Activated T-helper 2 cell treated with anti-CD3 and anti-CD28 coated beads, Interferon-gamma antibody, Interleukin-2, Interleukin-4, amounts not matched to agents 10 μg/mL and 5 μg/mL and 100 μg/mL, durations not matched to agents 14 hours and 24 hours and 36 hours (primary cell): ENCODE measurements around the gene C11orf24. TPM values are rescaled to one million over a fixed set of nuclear protein-coding genes. Genes with fewer than 3 reads are reported as not detected.
A peak's percentile ranks its signal among the peaks of the same experiment; 100 is the strongest.
"Not testable (repeated sequence)": the region's sequence is repeated elsewhere in the genome, so short reads cannot be mapped to it uniquely, and the experiment has no call there.

Source experiments
- DNase-seq: peaks from one replicate; pipeline ENCODE4 v3.0.0; 2021; ENCODE audit warnings: low spot score
- H3K27ac Mint-ChIP-seq: one replicate; pipeline ENCODE4 v1.8.0; 2021; ENCODE audit warnings: mixed read lengths
- H3K27me3 Mint-ChIP-seq: one replicate; pipeline ENCODE4 v1.8.0; 2021; ENCODE audit warnings: low read depth, mixed read lengths
- H3K36me3 Mint-ChIP-seq: one replicate; pipeline ENCODE4 v1.8.0; 2021; ENCODE audit warnings: low read depth, mixed read lengths
- H3K4me1 Mint-ChIP-seq: one replicate; pipeline ENCODE4 v1.8.0; 2021; ENCODE audit warnings: low read depth, mixed read lengths
- H3K4me3 Mint-ChIP-seq: one replicate; pipeline ENCODE4 v1.8.0; 2021; ENCODE audit warnings: low read depth, mild to moderate bottlenecking, moderate library complexity, mixed read lengths
- H3K9me3 Mint-ChIP-seq: one replicate; pipeline ENCODE4 v1.8.0; 2021; ENCODE audit warnings: mixed read lengths
- intact Hi-C: fragments of 100-400 bp; cut with micrococcal nuclease; formaldehyde crosslinking; loops from one replicate; pipeline ENCODE4 v1.15.1; 2023
- total RNA-seq: library from RNA; stranded (reverse); gene quantifications from 2 replicates; pipeline ENCODE4 v1.2.3, GENCODE V29; 2022

Gene C11orf24
- total RNA-seq, 1 donor from 2014 or later, result 32.7 TPM

- H3K9me3 Mint-ChIP-seq, H3K36me3 Mint-ChIP-seq, intact Hi-C loops, H3K4me1 Mint-ChIP-seq, H3K4me3 Mint-ChIP-seq, H3K27me3 Mint-ChIP-seq, H3K27ac Mint-ChIP-seq, DNase-seq: not testable (repeated sequence)
Measured at GRCh38 chr11:68243847-68244246, 27.9 kb downstream of the C11orf24 start.

- peaks cover under 1% of the 10 kb centered on the region for H3K9me3 Mint-ChIP-seq
- intact Hi-C loops, result no loop called here
- no peaks in the 10 kb centered on the region for H3K36me3 Mint-ChIP-seq
- H3K4me3 Mint-ChIP-seq, result no peak overlapping the region
- H3K27me3 Mint-ChIP-seq, result peaks cover 5% of the 10 kb centered on the region
- H3K27ac Mint-ChIP-seq, result no peak overlapping the region
- H3K4me1 Mint-ChIP-seq, result no peaks in the 10 kb centered on the region
- no peak for DNase-seq
Measured at GRCh38 chr11:68242616-68243015, 29.2 kb downstream of the C11orf24 start.

DNA sequence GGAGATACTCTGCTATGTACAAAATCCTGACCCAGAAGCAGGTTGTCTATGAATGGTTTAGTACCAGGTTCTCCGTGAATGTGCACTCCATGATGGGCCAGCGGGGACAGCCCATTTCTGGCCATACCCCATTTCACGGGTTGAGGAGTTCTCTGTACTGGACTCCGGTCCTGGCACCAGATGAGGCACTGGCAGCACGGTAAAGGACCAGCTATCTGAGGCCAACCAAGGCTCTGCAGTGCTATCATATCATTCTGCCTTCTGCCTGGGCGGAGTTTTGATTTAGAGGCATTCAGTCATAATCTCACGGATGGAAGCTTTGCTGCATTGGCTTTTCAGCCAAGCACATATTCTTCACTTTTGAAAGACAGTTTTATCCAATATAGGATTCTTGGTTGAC is 40.2 kb downstream of the C11orf24 start:
- Mint-ChIP-seq H3K27ac (no peak overlapping the region), H3K36me3 (peaks cover 7% of the 10 kb centered on the region)
- intact Hi-C loops, result no loop called here

GRCh38 chr11:68229601-68230000 is 42.2 kb downstream of the C11orf24 start:
- H3K36me3 Mint-ChIP-seq, result peaks cover 7% of the 10 kb centered on the region
- peaks cover 26% of the 10 kb centered on the region for H3K9me3 Mint-ChIP-seq
- H3K27ac Mint-ChIP-seq, result no peak overlapping the region
- no peak overlapping the region for H3K4me3 Mint-ChIP-seq
- intact Hi-C loops, result no loop called here
- peaks cover 7% of the 10 kb centered on the region for H3K27me3 Mint-ChIP-seq
- no peaks in the 10 kb centered on the region for H3K4me1 Mint-ChIP-seq
- no peak for DNase-seq

More for the DNA sequence above, 40.2 kb downstream of the C11orf24 start:
- H3K4me1 Mint-ChIP-seq, result no peaks in the 10 kb centered on the region
- DNase-seq, result no peak
- H3K9me3 Mint-ChIP-seq, result peaks cover 26% of the 10 kb centered on the region
- no peak overlapping the region for H3K4me3 Mint-ChIP-seq
- peaks cover 7% of the 10 kb centered on the region for H3K27me3 Mint-ChIP-seq

- peaks cover 26% of the 10 kb centered on the region for H3K9me3 Mint-ChIP-seq
- peaks cover 7% of the 10 kb centered on the region for H3K36me3 Mint-ChIP-seq
- DNase-seq, result no peak
- H3K27ac Mint-ChIP-seq, result no peak overlapping the region
- no peak overlapping the region for H3K4me3 Mint-ChIP-seq
- intact Hi-C loops, result no loop called here
- H3K27me3 Mint-ChIP-seq, result no peaks in the 10 kb centered on the region
- H3K4me1 Mint-ChIP-seq, result no peaks in the 10 kb centered on the region
Measured at GRCh38 chr11:68226421-68226820, 45.4 kb downstream of the C11orf24 start.

DNA sequence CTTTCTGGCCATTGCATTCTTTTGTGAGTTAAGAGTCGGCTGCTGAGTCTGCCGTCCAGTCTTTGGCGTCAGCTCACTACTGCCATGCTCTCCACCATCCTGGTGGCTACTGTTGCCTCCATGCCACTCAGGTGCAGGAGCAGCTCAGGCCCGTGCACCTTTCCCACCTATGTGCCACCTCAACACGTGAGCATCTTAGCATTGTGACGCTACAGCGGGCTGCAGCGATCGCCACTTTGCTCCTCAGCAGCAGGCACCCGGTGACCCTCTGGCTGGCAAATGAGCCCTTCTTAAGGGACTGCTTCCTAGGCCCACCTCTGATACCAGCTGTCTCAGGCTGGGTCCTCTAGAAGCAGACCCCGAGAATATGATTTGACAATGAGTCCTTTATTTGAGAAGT is 47.2 kb downstream of the C11orf24 start:
- intact Hi-C loops, result no loop called here
- no peak overlapping the region for H3K4me3 Mint-ChIP-seq
- no peaks in the 10 kb centered on the region for H3K4me1 Mint-ChIP-seq
- H3K36me3 Mint-ChIP-seq, result peaks cover 7% of the 10 kb centered on the region
- peaks cover 19% of the 10 kb centered on the region for H3K9me3 Mint-ChIP-seq
- no peak overlapping the region for H3K27ac Mint-ChIP-seq
- DNase-seq, result no peak
- peaks cover 6% of the 10 kb centered on the region for H3K27me3 Mint-ChIP-seq

- no peak for DNase-seq
- H3K27ac Mint-ChIP-seq, result no peak overlapping the region
- H3K4me3 Mint-ChIP-seq, result no peak overlapping the region
- peaks cover 7% of the 10 kb centered on the region for H3K9me3 Mint-ChIP-seq
- H3K27me3 Mint-ChIP-seq, result peaks cover 7% of the 10 kb centered on the region
- no peaks in the 10 kb centered on the region for H3K36me3 Mint-ChIP-seq
- no peaks in the 10 kb centered on the region for H3K4me1 Mint-ChIP-seq
- intact Hi-C loops, result no loop called here
Measured at GRCh38 chr11:68223275-68223674, 48.5 kb downstream of the C11orf24 start.

DNA sequence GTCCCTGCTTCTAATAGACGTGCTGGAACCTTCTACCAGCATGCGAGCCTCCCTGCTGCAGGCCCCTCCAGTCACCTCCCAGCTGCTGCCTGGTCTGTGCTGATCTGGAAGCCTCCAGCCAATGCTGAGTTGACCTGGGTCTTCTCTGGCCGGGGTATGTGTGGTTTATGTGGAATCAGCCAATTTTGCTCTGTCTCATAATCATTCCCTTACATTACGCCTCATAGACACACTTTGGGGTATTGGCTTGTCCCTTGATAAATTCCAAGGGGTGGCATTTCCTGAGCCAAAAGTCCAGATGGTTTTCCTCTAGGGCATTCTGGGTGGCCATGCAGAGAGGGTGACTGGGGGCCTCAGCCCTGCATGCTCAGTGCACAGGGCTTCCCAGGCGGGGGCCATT is 50.4 kb downstream of the C11orf24 start:
- no peaks in the 10 kb centered on the region for H3K36me3 Mint-ChIP-seq
- DNase-seq, result no peak
- H3K9me3 Mint-ChIP-seq, result no peaks in the 10 kb centered on the region
- H3K27ac Mint-ChIP-seq, result no peak overlapping the region
- H3K4me1 Mint-ChIP-seq, result no peaks in the 10 kb centered on the region
- H3K4me3 Mint-ChIP-seq, result no peak overlapping the region
- peaks cover 9% of the 10 kb centered on the region for H3K27me3 Mint-ChIP-seq
- intact Hi-C loops, result no loop called here

- no peaks in the 10 kb centered on the region for H3K9me3 Mint-ChIP-seq
- peaks cover 22% of the 10 kb centered on the region for H3K27me3 Mint-ChIP-seq
- intact Hi-C loops, result loop anchor here (10.0 kb wide), 1 partner anchor 182 kb away; the partner anchor contains the start of genes NDUFS8 and TCIRG1
- peaks cover 17% of the 10 kb centered on the region for H3K4me1 Mint-ChIP-seq
- no peak overlapping the region for H3K4me3 Mint-ChIP-seq
- DNase-seq, result no peak
- no peaks in the 10 kb centered on the region for H3K36me3 Mint-ChIP-seq
- no peak overlapping the region for H3K27ac Mint-ChIP-seq
Measured at GRCh38 chr11:68216171-68216938, 55.4 kb downstream of the C11orf24 start.

- H3K27me3 Mint-ChIP-seq, result peaks cover 20% of the 10 kb centered on the region
- no peaks in the 10 kb centered on the region for H3K36me3 Mint-ChIP-seq
- no peaks in the 10 kb centered on the region for H3K9me3 Mint-ChIP-seq
- intact Hi-C loops, result loop anchor here (10.0 kb wide), 1 partner anchor 181 kb away; the partner anchor contains the start of genes NDUFS8 and TCIRG1
- H3K4me3 Mint-ChIP-seq, result peak overlapping the region; percentile 84
- no peak for DNase-seq
- peak overlapping the region; percentile 77 for H3K27ac Mint-ChIP-seq
- peaks cover 23% of the 10 kb centered on the region for H3K4me1 Mint-ChIP-seq
Measured at GRCh38 chr11:68215524-68216170, 56.1 kb downstream of the C11orf24 start.

- Mint-ChIP-seq H3K9me3 (no peaks in the 10 kb centered on the region), H3K4me3 (peak overlapping the region; percentile 84), H3K36me3 (no peaks in the 10 kb centered on the region), H3K4me1 (peaks cover 24% of the 10 kb centered on the region), H3K27me3 (peaks cover 19% of the 10 kb centered on the region), H3K27ac (peak overlapping the region; percentile 77)
- intact Hi-C loops, result loop anchor here (10.0 kb wide), 1 partner anchor 180 kb away; the partner anchor contains the start of genes NDUFS8 and TCIRG1
- no peak for DNase-seq
Measured at GRCh38 chr11:68215087-68215445, 56.7 kb downstream of the C11orf24 start.

DNA sequence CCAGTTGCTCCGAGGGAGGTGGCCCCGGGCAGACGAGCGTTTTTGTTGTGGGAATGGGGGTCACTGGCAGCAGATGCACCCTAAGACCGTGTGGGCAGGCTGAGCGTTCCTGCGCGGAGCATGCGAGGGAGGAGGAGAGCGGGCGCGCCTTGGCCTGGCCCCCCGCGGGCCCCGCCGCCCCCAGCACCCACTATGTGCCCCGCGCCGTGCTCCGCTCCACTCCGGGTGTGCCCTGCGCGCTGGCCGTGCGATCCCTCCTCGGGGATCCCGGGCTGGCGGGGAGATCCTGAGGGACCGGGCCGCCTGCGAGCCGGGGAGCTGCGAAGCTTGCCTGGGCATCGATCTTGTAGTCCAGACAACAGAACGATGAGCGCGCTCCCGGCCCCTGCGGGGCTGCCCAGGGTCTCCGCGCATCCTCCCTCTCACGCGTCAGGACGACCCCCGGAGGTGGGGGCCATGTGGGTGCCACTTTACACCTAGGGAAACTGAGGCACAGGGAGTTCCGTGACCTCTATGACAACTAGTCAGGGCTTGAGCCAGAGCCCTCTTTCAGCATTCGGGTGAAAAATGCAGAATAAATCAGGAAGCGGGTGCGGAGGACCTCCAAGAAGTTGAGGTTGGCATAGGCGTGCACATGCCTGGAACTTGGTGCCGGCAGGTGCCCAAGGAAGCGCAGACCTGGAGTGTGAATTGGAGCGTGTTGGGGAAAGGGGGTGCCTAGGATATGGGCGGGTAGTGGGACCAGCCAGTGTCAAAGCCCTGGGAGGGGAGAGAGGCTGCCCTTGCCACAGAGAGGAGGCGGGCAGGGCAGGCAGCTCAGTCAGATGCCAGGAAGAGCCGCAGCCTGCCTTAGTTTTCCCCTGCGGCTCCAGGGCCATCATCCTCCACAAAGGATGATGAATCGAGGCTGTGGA is 57.3 kb downstream of the C11orf24 start:
- Mint-ChIP-seq H3K4me3 (peak overlapping the region; percentile 84), H3K4me1 (peaks cover 24% of the 10 kb centered on the region), H3K27ac (peak overlapping the region; percentile 15), H3K36me3 (no peaks in the 10 kb centered on the region), H3K27me3 (peaks cover 15% of the 10 kb centered on the region), H3K9me3 (no peaks in the 10 kb centered on the region)
- no peak for DNase-seq
- intact Hi-C loops, result loop anchor here (5.0 to 10.0 kb wide), 3 partner anchors 58 to 248 kb away; partner anchors contain the start of genes C11orf24, NDUFS8, PPP6R3 and TCIRG1
